ENCODE results near the gene USP15.
"Not testable (repeated sequence)": the region's sequence is repeated elsewhere in the genome, so short reads cannot be mapped to it uniquely, and the experiment has no call there.

USP15 gene

DNA sequence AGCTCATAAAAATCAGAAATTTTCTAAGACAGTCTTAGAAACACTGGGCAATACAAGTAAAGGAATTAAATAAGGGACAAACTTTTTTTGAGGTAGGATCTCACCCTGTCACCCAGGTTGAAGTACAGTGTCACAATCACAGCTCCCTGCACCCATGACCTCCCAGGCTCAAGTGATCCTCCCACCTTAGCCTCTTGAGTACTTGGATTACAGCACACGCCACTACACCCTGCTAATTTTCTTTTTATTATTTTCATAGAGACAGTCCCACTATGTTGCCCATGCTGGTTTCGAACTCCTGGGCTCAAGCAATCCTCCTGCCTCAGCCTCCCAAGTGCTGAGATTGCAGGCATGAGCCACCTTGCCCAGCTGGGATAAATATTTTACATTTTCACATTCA, 90.3 kb downstream of the USP15 start:
- in situ Hi-C loops (cut with MboI; ENCODE audit: low pct_unique_long_range_greater_than_20kb, low sequenced_read_pairs, unreplicated experiment) = no loop called here
- TF ChIP-seq, protein P1, sequence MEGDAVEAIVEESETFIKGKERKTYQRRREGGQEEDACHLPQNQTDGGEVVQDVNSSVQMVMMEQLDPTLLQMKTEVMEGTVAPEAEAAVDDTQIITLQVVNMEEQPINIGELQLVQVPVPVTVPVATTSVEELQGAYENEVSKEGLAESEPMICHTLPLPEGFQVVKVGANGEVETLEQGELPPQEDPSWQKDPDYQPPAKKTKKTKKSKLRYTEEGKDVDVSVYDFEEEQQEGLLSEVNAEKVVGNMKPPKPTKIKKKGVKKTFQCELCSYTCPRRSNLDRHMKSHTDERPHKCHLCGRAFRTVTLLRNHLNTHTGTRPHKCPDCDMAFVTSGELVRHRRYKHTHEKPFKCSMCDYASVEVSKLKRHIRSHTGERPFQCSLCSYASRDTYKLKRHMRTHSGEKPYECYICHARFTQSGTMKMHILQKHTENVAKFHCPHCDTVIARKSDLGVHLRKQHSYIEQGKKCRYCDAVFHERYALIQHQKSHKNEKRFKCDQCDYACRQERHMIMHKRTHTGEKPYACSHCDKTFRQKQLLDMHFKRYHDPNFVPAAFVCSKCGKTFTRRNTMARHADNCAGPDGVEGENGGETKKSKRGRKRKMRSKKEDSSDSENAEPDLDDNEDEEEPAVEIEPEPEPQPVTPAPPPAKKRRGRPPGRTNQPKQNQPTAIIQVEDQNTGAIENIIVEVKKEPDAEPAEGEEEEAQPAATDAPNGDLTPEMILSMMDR (IDR thresholded peaks at IDR 0.05; ENCODE audit: extremely low read depth, insufficient read depth, missing control alignments) = no peak
- no peak for DNase-seq (ENCODE audit: low spot score)

DNA sequence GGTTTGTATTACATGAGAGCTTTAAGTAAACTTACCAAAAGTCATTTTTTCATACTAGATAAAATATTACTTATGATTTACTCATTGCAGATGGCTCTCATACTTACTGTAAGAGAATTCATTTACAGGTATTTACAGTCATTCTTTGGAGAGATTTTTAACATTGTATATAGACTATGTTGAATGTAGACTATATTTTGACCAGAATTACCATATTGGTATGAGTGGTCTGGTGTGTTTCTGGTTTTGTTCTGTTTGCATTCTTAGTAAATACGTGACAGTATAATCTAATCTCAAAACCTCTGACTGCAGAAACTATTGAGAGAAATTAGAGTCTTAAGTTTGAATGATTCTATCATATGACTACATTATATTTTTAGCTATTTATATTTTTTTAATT, 91.1 kb downstream of the USP15 start:
- no peak for DNase-seq (ENCODE audit: low spot score)
- in situ Hi-C loops (cut with MboI; ENCODE audit: low pct_unique_long_range_greater_than_20kb, low sequenced_read_pairs, unreplicated experiment) = no loop called here
- TF ChIP-seq, protein P1 (IDR thresholded peaks at IDR 0.05; ENCODE audit: extremely low read depth, insufficient read depth, missing control alignments) = no peak

DNA sequence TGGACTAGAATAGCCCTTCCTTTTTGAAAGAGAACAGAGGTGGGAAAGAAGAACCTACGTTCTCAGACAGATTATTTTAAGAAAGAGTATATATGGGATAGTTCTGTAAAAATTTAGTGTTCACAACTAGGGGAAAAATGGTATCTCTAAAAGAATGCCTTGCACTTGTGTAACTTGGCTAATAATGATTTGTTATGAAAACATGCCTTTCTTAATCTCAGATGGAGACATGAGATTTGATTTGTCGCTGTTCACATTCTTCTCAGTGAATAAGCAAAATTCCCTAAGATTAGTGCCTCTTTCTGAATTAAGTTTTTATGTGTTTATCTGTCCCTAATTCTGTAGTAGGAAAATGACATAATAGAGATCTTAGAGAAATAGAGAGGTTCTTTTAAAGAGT, 100.8 kb downstream of the USP15 start:
- in situ Hi-C loops (cut with MboI; ENCODE audit: low pct_unique_long_range_greater_than_20kb, low sequenced_read_pairs, unreplicated experiment) = no loop called here
- TF ChIP-seq, protein P1 (IDR thresholded peaks at IDR 0.05; ENCODE audit: extremely low read depth, insufficient read depth, missing control alignments) = no peak
- DNase-seq (ENCODE audit: low spot score) = no peak

DNA sequence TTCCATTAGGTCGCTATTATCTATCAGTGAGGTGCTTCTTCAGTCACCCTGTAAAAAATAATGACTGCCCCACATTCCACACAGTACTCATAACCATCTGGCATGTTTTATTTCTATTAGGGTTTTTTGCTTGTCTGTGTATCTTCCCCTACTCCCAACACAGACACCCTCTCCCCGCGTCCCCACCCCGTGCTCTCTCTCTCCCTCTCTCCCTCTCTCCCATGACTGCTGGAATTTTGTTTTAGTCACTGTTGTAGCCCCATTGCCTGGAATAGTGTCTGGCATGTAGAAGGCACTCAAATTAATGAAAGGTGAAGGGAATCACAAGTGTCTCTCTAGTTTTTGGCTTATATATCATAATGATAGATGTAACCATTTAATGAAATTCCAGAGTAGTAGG, 103.3 kb downstream of the USP15 start:
- no peak for DNase-seq (ENCODE audit: low spot score)
- TF ChIP-seq, protein P1 (IDR thresholded peaks at IDR 0.05; ENCODE audit: extremely low read depth, insufficient read depth, missing control alignments) = no peak
- in situ Hi-C loops (cut with MboI; ENCODE audit: low pct_unique_long_range_greater_than_20kb, low sequenced_read_pairs, unreplicated experiment) = no loop called here

DNA sequence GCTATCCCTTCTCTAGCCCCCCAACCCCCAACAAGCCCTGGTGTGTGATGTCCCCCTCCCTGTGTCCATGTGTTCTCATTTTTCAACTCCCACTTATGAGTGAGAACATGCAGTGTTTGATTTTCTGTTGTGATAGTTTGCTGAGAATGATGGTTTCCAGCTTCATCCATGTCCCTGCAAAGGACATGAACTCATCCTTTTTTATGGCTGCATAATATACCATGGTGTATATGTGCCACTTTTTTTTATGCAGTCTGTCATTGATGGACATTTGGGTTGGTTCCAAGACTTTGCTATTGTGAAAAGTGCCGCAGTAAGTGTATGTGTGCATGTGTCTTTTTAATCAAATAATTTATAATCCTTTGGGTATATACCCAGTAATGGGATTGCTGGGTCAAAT, 104.5 kb downstream of the USP15 start:
- in situ Hi-C loops (cut with MboI; ENCODE audit: low pct_unique_long_range_greater_than_20kb, low sequenced_read_pairs, unreplicated experiment); DNase-seq (ENCODE audit: low spot score): not testable (repeated sequence)

DNA sequence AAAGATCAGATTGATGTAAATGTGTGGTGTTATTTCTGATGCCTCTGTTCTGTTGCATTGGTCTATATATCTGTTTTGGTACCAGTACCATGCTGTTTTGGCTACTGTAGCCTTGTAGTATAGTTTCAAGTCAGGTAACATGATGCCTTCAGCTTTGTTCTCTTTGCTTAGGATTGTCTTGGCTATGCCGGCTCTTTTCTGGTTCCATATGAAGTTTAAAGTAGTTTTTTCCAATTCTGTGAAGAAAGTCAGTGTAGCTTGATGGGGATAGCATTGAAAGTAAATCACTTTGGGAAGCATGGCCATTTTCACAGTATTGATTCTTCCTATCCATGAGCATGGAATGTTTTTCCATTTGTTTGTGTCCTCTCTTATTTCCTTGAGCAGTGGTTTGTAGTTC, 105.6 kb downstream of the USP15 start:
- in situ Hi-C loops (cut with MboI; ENCODE audit: low pct_unique_long_range_greater_than_20kb, low sequenced_read_pairs, unreplicated experiment) = not testable (repeated sequence)

DNA sequence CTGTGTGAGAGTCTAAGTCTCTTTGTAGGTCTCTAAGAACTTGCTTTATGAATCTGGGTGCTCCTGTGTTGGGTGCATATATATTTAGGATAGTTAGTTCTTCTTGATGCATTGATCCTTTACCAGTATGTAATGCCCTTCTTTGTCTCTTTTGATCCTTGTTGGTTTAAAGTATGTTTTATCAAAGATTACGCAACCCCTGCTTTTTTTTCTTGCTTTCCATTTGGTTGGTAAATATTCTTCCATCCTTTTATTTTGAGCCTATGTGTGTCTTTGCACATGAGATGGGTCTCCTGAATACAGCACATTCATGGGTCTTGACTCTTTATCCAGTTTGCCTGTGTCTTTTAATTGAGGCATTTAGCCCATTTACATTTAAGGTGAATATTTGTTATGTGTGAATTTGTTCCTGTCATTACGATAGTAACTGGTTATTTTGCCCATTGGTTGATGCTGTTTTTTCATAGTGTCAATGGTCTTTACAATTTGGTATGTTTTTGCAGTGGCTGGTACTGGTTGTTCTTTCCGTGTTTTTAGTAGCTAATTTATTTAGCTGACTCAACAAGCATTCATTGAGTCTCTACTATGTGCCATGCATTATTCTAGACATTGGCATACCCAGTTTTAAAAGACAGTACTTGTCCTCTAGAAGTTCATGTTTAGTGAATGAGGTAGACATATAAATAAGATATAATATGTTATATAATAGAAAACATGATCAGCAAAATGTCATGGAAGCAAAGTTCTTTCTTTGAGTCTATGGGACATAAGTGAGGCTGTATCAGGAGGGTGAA, 108.4 kb downstream of the USP15 start:
- DNase-seq (ENCODE audit: low spot score); in situ Hi-C loops (cut with MboI; ENCODE audit: low pct_unique_long_range_greater_than_20kb, low sequenced_read_pairs, unreplicated experiment): not testable (repeated sequence)

More for the DNA sequence above, 105.6 kb downstream of the USP15 start:
- not testable (repeated sequence) for DNase-seq (ENCODE audit: low spot score)

DNA sequence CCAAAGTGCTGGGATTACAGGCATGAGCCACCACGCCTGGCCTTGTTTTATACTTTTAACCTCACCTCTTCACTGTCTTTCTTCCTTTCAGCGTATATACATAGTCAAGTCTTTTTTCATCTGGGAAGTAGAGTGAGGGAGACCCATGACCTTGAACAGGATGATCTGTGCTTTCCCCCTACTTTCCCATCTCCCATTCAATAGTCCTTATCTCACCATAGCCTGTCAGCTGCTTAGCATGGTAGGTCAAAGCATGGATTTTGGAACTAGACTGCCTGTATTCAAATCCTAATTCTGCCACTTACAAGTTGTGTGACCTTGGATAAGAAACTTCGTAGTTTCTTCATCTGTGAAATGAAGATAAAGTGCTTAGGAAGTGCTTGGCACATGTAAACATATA, 110.0 kb downstream of the USP15 start:
- in situ Hi-C loops (cut with MboI; ENCODE audit: low pct_unique_long_range_greater_than_20kb, low sequenced_read_pairs, unreplicated experiment) = no loop called here
- TF ChIP-seq, protein P1 (IDR thresholded peaks at IDR 0.05; ENCODE audit: extremely low read depth, insufficient read depth, missing control alignments) = no peak
- no peak for DNase-seq (ENCODE audit: low spot score)

Data from GM13977 (cell line).